Measurements from ENCODE around the gene AKIP1. TPM values are rescaled to one million over a fixed set of nuclear protein-coding genes. Genes with fewer than 3 reads are reported as not detected.

The AKIP1 gene
- total and polyA plus RNA-seq, 9 of the 15 experiments (the other 6 are each of a cell fraction or from before 2014, with no cell fraction given), result 9.0 to 52.6 (median 36.2) TPM

Small RNA genes within 50 kb of the gene (small RNA-seq; reads per million reads assigned to genes)
- not detected for gene RF00019

Other genes with a start within 250 kb of the AKIP1 start
- 1.9 and 4.6 TPM in 2 replicates for gene TRIM66, start 228.5 kb upstream of the AKIP1 start, total RNA-seq (2014; rRNA removed)
- gene TRIM66, start 228.5 kb upstream of the AKIP1 start, total RNA-seq (2014; rRNA removed; fragmentation: Illumina TruSeq; extraction: Trizol), result 5.4 and 8.1 TPM in 2 replicates
- 4.1 and 4.9 TPM in 2 replicates for gene TRIM66, start 228.5 kb upstream of the AKIP1 start, total RNA-seq (2015; rRNA removed; fragmentation: Illumina TruSeq; extraction: Trizol)
- gene TRIM66, start 228.5 kb upstream of the AKIP1 start, total RNA-seq (2021), result 5.9 and 6.7 TPM in 2 replicates
- gene TRIM66, start 228.5 kb upstream of the AKIP1 start, polyA plus RNA-seq (2011; rRNA removed), result 7.3 and 9.0 TPM in 2 replicates
- 4.5 and 4.9 TPM in 2 replicates for gene TRIM66, start 228.5 kb upstream of the AKIP1 start, polyA plus RNA-seq (2014; fragmentation: Illumina TruSeq; extraction: Trizol)
- gene TRIM66, start 228.5 kb upstream of the AKIP1 start, polyA plus RNA-seq (2014; fragmentation: Nextera tagmentation; extraction: Ambion mirVana), result 1 to 10 TPM; 1.1 to 1.2 TPM
- gene TRIM66, start 228.5 kb upstream of the AKIP1 start, polyA plus RNA-seq (2014; rRNA removed), result 5.1 and 6.7 TPM in 2 replicates
- 2,206 and 2,540 TPM in 2 replicates for gene RPL27A, start 228.4 kb upstream of the AKIP1 start, total RNA-seq (2014; rRNA removed)
- 2,267 and 2,674 TPM in 2 replicates for gene RPL27A, start 228.4 kb upstream of the AKIP1 start, total RNA-seq (2014; rRNA removed; fragmentation: Illumina TruSeq; extraction: Trizol)
- gene RPL27A, start 228.4 kb upstream of the AKIP1 start, total RNA-seq (2015; rRNA removed; fragmentation: Illumina TruSeq; extraction: Trizol), result 2,745 and 2,768 TPM in 2 replicates
- gene RPL27A, start 228.4 kb upstream of the AKIP1 start, total RNA-seq (2021), result 1,153 and 1,212 TPM in 2 replicates
- 1,586 and 1,654 TPM in 2 replicates for gene RPL27A, start 228.4 kb upstream of the AKIP1 start, polyA plus RNA-seq (2011; rRNA removed)
- 3,464 and 4,241 TPM in 2 replicates for gene RPL27A, start 228.4 kb upstream of the AKIP1 start, polyA plus RNA-seq (2014; fragmentation: Illumina TruSeq; extraction: Trizol)
- 100 to 1,000 TPM; 790 to 918 TPM for gene RPL27A, start 228.4 kb upstream of the AKIP1 start, polyA plus RNA-seq (2014; fragmentation: Nextera tagmentation; extraction: Ambion mirVana)
- 3,280 and 3,385 TPM in 2 replicates for gene RPL27A, start 228.4 kb upstream of the AKIP1 start, polyA plus RNA-seq (2014; rRNA removed)
- gene C11orf16, start 21.8 kb downstream of the AKIP1 start, total RNA-seq (2014; rRNA removed), result not detected in 2 replicates
- gene C11orf16, start 21.8 kb downstream of the AKIP1 start, total RNA-seq (2014; rRNA removed; fragmentation: Illumina TruSeq; extraction: Trizol), result not detected in 2 replicates
- not detected in 2 replicates for gene C11orf16, start 21.8 kb downstream of the AKIP1 start, total RNA-seq (2015; rRNA removed; fragmentation: Illumina TruSeq; extraction: Trizol)
- gene C11orf16, start 21.8 kb downstream of the AKIP1 start, total RNA-seq (2021), result not detected in 2 replicates
- gene C11orf16, start 21.8 kb downstream of the AKIP1 start, polyA plus RNA-seq (2011; rRNA removed), result not detected in 2 replicates
- not detected in 2 replicates for gene C11orf16, start 21.8 kb downstream of the AKIP1 start, polyA plus RNA-seq (2014; fragmentation: Illumina TruSeq; extraction: Trizol)
- gene C11orf16, start 21.8 kb downstream of the AKIP1 start, polyA plus RNA-seq (2014; fragmentation: Nextera tagmentation; extraction: Ambion mirVana), result not detected
- 0.05 TPM in 1 of 2 replicates, not detected in the other for gene C11orf16, start 21.8 kb downstream of the AKIP1 start, polyA plus RNA-seq (2014; rRNA removed)
- gene ASCL3, start 31.8 kb downstream of the AKIP1 start, total RNA-seq (2014; rRNA removed), result not detected in 2 replicates
- not detected in 2 replicates for gene ASCL3, start 31.8 kb downstream of the AKIP1 start, total RNA-seq (2014; rRNA removed; fragmentation: Illumina TruSeq; extraction: Trizol)
- not detected in 2 replicates for gene ASCL3, start 31.8 kb downstream of the AKIP1 start, total RNA-seq (2015; rRNA removed; fragmentation: Illumina TruSeq; extraction: Trizol)
- not detected in 2 replicates for gene ASCL3, start 31.8 kb downstream of the AKIP1 start, total RNA-seq (2021)
- gene ASCL3, start 31.8 kb downstream of the AKIP1 start, polyA plus RNA-seq (2011; rRNA removed), result not detected in 2 replicates
- not detected in 2 replicates for gene ASCL3, start 31.8 kb downstream of the AKIP1 start, polyA plus RNA-seq (2014; fragmentation: Illumina TruSeq; extraction: Trizol)
- gene ASCL3, start 31.8 kb downstream of the AKIP1 start, polyA plus RNA-seq (2014; fragmentation: Nextera tagmentation; extraction: Ambion mirVana), result not detected
- gene ASCL3, start 31.8 kb downstream of the AKIP1 start, polyA plus RNA-seq (2014; rRNA removed), result not detected in 2 replicates
- gene TMEM9B, start 53.3 kb downstream of the AKIP1 start, total RNA-seq (2014; rRNA removed), result 9.8 and 14.7 TPM in 2 replicates
- gene TMEM9B, start 53.3 kb downstream of the AKIP1 start, total RNA-seq (2014; rRNA removed; fragmentation: Illumina TruSeq; extraction: Trizol), result 17.8 and 19.9 TPM in 2 replicates
- 15.8 and 19.4 TPM in 2 replicates for gene TMEM9B, start 53.3 kb downstream of the AKIP1 start, total RNA-seq (2015; rRNA removed; fragmentation: Illumina TruSeq; extraction: Trizol)
- gene TMEM9B, start 53.3 kb downstream of the AKIP1 start, total RNA-seq (2021), result 14.0 TPM in 2 replicates
- 12.8 and 20.0 TPM in 2 replicates for gene TMEM9B, start 53.3 kb downstream of the AKIP1 start, polyA plus RNA-seq (2011; rRNA removed)
- gene TMEM9B, start 53.3 kb downstream of the AKIP1 start, polyA plus RNA-seq (2014; fragmentation: Illumina TruSeq; extraction: Trizol), result 12.5 and 16.0 TPM in 2 replicates
- gene TMEM9B, start 53.3 kb downstream of the AKIP1 start, polyA plus RNA-seq (2014; fragmentation: Nextera tagmentation; extraction: Ambion mirVana), result 1 to 10 TPM; 7.7 to 9.6 TPM
- 11.9 and 16.6 TPM in 2 replicates for gene TMEM9B, start 53.3 kb downstream of the AKIP1 start, polyA plus RNA-seq (2014; rRNA removed)
- gene NRIP3, start 92.8 kb downstream of the AKIP1 start, total RNA-seq (2014; rRNA removed), result 10.9 and 11.4 TPM in 2 replicates
- 16.6 and 18.9 TPM in 2 replicates for gene NRIP3, start 92.8 kb downstream of the AKIP1 start, total RNA-seq (2014; rRNA removed; fragmentation: Illumina TruSeq; extraction: Trizol)
- gene NRIP3, start 92.8 kb downstream of the AKIP1 start, total RNA-seq (2015; rRNA removed; fragmentation: Illumina TruSeq; extraction: Trizol), result 12.9 and 13.8 TPM in 2 replicates
- gene NRIP3, start 92.8 kb downstream of the AKIP1 start, total RNA-seq (2021), result 14.4 and 15.3 TPM in 2 replicates
- gene NRIP3, start 92.8 kb downstream of the AKIP1 start, polyA plus RNA-seq (2011; rRNA removed), result 12.0 and 18.7 TPM in 2 replicates
- gene NRIP3, start 92.8 kb downstream of the AKIP1 start, polyA plus RNA-seq (2014; fragmentation: Illumina TruSeq; extraction: Trizol), result 11.6 and 12.6 TPM in 2 replicates
- 1 to 10 TPM; 4.4 to 6.4 TPM for gene NRIP3, start 92.8 kb downstream of the AKIP1 start, polyA plus RNA-seq (2014; fragmentation: Nextera tagmentation; extraction: Ambion mirVana)
- gene NRIP3, start 92.8 kb downstream of the AKIP1 start, polyA plus RNA-seq (2014; rRNA removed), result 7.4 and 8.5 TPM in 2 replicates
- 0.41 TPM in 1 of 2 replicates, not detected in the other for gene SCUBE2, start 180.4 kb downstream of the AKIP1 start, total RNA-seq (2014; rRNA removed)
- gene SCUBE2, start 180.4 kb downstream of the AKIP1 start, total RNA-seq (2014; rRNA removed; fragmentation: Illumina TruSeq; extraction: Trizol), result 0.35 TPM in 1 of 2 replicates, not detected in the other
- 0.30 and 0.40 TPM in 2 replicates for gene SCUBE2, start 180.4 kb downstream of the AKIP1 start, total RNA-seq (2015; rRNA removed; fragmentation: Illumina TruSeq; extraction: Trizol)
- gene SCUBE2, start 180.4 kb downstream of the AKIP1 start, total RNA-seq (2021), result 0.16 TPM in 1 of 2 replicates, not detected in the other
- 0.07 and 0.15 TPM in 2 replicates for gene SCUBE2, start 180.4 kb downstream of the AKIP1 start, polyA plus RNA-seq (2011; rRNA removed)
- not detected in 2 replicates for gene SCUBE2, start 180.4 kb downstream of the AKIP1 start, polyA plus RNA-seq (2014; fragmentation: Illumina TruSeq; extraction: Trizol)
- gene SCUBE2, start 180.4 kb downstream of the AKIP1 start, polyA plus RNA-seq (2014; fragmentation: Nextera tagmentation; extraction: Ambion mirVana), result under 1 TPM in 1 of 2 experiments, not detected in 1; 0.06 TPM
- 0.16 TPM in 1 of 2 replicates, not detected in the other for gene SCUBE2, start 180.4 kb downstream of the AKIP1 start, polyA plus RNA-seq (2014; rRNA removed)